ENCODE data around the gene S1PR2.

- TF ChIP-seq, protein P1, sequence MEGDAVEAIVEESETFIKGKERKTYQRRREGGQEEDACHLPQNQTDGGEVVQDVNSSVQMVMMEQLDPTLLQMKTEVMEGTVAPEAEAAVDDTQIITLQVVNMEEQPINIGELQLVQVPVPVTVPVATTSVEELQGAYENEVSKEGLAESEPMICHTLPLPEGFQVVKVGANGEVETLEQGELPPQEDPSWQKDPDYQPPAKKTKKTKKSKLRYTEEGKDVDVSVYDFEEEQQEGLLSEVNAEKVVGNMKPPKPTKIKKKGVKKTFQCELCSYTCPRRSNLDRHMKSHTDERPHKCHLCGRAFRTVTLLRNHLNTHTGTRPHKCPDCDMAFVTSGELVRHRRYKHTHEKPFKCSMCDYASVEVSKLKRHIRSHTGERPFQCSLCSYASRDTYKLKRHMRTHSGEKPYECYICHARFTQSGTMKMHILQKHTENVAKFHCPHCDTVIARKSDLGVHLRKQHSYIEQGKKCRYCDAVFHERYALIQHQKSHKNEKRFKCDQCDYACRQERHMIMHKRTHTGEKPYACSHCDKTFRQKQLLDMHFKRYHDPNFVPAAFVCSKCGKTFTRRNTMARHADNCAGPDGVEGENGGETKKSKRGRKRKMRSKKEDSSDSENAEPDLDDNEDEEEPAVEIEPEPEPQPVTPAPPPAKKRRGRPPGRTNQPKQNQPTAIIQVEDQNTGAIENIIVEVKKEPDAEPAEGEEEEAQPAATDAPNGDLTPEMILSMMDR (IDR thresholded peaks at IDR 0.05; ENCODE audit: low read depth, low read length): no peak
- no peak for TF ChIP-seq POLR2A (IDR thresholded peaks at IDR 0.05; ENCODE audit: extremely low read depth, insufficient read length)
- TF ChIP-seq, protein P2, sequence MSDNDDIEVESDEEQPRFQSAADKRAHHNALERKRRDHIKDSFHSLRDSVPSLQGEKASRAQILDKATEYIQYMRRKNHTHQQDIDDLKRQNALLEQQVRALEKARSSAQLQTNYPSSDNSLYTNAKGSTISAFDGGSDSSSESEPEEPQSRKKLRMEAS (IDR thresholded peaks at IDR 0.05; ENCODE audit: low read depth, low read length): no peak
- TF ChIP-seq MYC (IDR thresholded peaks at IDR 0.05; ENCODE audit: low read depth, low read length): no peak
Observed at GRCh38 chr19:10262771-10263170, 31.6 kb upstream of the S1PR2 start.
